ENCODE data around the gene LSM14A. TPM values are rescaled to one million over a fixed set of nuclear protein-coding genes. Genes with fewer than 3 reads are reported as not detected.
A peak's percentile ranks its signal among the peaks of the same experiment; 100 is the strongest.

LSM14A gene
- total and polyA plus RNA-seq, 2 of the 13 experiments (the other 11 are each of a cell fraction or from before 2014, with no cell fraction given) = 77.0 to 83.6 TPM

DNA sequence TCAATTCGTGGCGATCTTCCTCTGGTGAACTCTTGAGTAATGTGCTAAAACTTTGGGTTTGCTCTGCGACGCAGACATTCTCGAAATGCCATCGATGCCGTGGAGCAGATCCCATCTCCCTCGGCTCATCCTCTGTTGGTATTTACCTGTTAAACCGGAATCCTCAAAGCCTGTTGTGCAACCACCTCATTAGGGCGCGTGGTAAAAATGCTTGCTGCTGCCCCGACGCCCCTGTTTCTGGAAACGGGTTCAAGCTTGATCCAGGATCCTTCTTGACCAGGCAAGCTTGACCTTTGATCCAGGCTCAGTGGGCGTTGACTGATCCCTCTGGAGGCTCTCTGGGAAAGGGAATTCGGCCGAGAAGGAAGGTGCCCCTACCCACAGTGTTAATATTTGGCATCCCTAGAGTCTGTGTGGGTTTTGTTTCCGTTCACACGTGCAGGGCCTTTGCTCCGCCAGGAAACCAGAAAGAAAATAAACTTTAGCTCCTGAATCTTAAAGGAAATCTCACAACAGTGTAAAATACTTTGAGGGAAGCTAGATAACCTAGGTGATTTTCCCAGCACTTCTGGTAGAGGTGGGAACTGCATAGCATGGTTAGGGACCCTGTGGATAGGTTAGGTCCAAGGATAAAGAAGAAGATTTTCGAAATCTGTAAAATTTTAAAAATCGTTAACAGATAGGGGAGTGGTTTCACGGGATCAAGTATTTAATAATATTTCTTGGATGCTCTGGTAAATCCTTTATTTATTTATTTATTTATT lies 1.1 kb downstream of the LSM14A start (continued):
- TF ChIP-seq ZNF709 (CRISPR knock-in tag; IDR thresholded peaks at IDR 0.05) (no peak), SOX5 (CRISPR knock-in tag; IDR thresholded peaks at IDR 0.05; ENCODE audit: borderline replicate concordance) (peak; percentile 45; the same call in 1 of the 2 replicates), MTF1 (CRISPR knock-in tag; IDR thresholded peaks at IDR 0.05) (no peak; the same call in 1 of the 2 replicates), SP140L (CRISPR knock-in tag; IDR thresholded peaks at IDR 0.05; ENCODE audit: borderline replicate concordance) (peak; percentile 66; the same call in 1 of the 2 replicates), CREB1 (IDR thresholded peaks at IDR 0.05) (no peak), CREB1 (CRISPR knock-in tag; IDR thresholded peaks at IDR 0.05) (0 out of 2 replicates have a peak, but pooled peaks have one; percentile 53), PRMT3 (CRISPR knock-in tag; IDR thresholded peaks at IDR 0.05; ENCODE audit: borderline replicate concordance, low read depth) (no peak), FOXP1 (IDR thresholded peaks at IDR 0.05) (no peak), FOXP1 (CRISPR knock-in tag; IDR thresholded peaks at IDR 0.05) (peak; percentile 58), TCF12 (IDR thresholded peaks at IDR 0.05) (no peak), TCF12 (CRISPR knock-in tag; IDR thresholded peaks at IDR 0.05) (no peak), NFATC3 (CRISPR knock-in tag; IDR thresholded peaks at IDR 0.05) (no peak), CHCHD3 (CRISPR knock-in tag; IDR thresholded peaks at IDR 0.05) (no peak), SCMH1 (CRISPR knock-in tag; IDR thresholded peaks at IDR 0.05; ENCODE audit: borderline replicate concordance) (no peak), MAFG (CRISPR knock-in tag; IDR thresholded peaks at IDR 0.05) (no peak), HOXD1 (CRISPR knock-in tag; IDR thresholded peaks at IDR 0.05) (0 out of 2 replicates have a peak, but pooled peaks have one; percentile 30), ZNF451 (CRISPR knock-in tag; IDR thresholded peaks at IDR 0.05) (no peak; the same call in 1 of the 2 replicates), ZNF337 (CRISPR knock-in tag; IDR thresholded peaks at IDR 0.05; ENCODE audit: borderline replicate concordance, low read depth) (no peak; the same call in 1 of the 2 replicates), TCF7L2 (IDR thresholded peaks at IDR 0.05; ENCODE audit: low read depth, low read length) (no peak), ZNF660 (CRISPR knock-in tag; IDR thresholded peaks at IDR 0.05; ENCODE audit: borderline replicate concordance, low read depth) (no peak)
- TF ChIP-seq, protein P1, sequence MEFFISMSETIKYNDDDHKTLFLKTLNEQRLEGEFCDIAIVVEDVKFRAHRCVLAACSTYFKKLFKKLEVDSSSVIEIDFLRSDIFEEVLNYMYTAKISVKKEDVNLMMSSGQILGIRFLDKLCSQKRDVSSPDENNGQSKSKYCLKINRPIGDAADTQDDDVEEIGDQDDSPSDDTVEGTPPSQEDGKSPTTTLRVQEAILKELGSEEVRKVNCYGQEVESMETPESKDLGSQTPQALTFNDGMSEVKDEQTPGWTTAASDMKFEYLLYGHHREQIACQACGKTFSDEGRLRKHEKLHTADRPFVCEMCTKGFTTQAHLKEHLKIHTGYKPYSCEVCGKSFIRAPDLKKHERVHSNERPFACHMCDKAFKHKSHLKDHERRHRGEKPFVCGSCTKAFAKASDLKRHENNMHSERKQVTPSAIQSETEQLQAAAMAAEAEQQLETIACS (CRISPR knock-in tag; IDR thresholded peaks at IDR 0.05) = peak; percentile 42; the same call in 1 of the 2 replicates
- TF ChIP-seq, protein P2, sequence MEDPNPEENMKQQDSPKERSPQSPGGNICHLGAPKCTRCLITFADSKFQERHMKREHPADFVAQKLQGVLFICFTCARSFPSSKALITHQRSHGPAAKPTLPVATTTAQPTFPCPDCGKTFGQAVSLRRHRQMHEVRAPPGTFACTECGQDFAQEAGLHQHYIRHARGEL (CRISPR knock-in tag; IDR thresholded peaks at IDR 0.05) = no peak
- TF ChIP-seq, protein P3, sequence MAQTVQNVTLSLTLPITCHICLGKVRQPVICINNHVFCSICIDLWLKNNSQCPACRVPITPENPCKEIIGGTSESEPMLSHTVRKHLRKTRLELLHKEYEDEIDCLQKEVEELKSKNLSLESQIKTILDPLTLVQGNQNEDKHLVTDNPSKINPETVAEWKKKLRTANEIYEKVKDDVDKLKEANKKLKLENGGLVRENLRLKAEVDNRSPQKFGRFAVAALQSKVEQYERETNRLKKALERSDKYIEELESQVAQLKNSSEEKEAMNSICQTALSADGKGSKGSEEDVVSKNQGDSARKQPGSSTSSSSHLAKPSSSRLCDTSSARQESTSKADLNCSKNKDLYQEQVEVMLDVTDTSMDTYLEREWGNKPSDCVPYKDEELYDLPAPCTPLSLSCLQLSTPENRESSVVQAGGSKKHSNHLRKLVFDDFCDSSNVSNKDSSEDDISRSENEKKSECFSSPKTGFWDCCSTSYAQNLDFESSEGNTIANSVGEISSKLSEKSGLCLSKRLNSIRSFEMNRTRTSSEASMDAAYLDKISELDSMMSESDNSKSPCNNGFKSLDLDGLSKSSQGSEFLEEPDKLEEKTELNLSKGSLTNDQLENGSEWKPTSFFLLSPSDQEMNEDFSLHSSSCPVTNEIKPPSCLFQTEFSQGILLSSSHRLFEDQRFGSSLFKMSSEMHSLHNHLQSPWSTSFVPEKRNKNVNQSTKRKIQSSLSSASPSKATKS (CRISPR knock-in tag; IDR thresholded peaks at IDR 0.05) = no peak
